Measurements from ENCODE around the gene JAGN1. TPM values are rescaled to one million over a fixed set of nuclear protein-coding genes. Genes with fewer than 3 reads are reported as not detected.

The JAGN1 gene
- total and polyA plus RNA-seq, 9 of the 15 experiments (the other 6 are each of a cell fraction or from before 2014, with no cell fraction given) = 31.6 to 77.8 (median 40.3) TPM

GRCh38 chr3:9930804-9931418 is 40.5 kb downstream of the JAGN1 start (continued):
- TF ChIP-seq ATF4 (CRISPR knock-in tag; IDR thresholded peaks at IDR 0.05) = no peak
- TF ChIP-seq CTCF (IDR thresholded peaks at IDR 0.05 in 2 of 3, conservative IDR thresholded peaks at IDR 0.05 in 1 of 3; ENCODE audit: insufficient read depth in 2 of 3, low read depth in 1 of 3, low read length in 3 of 3) = peak; percentile 12 to 54 (median 44); a peak in 4 of 6 replicates
- no peak for TF ChIP-seq RUNX1 (IDR thresholded peaks at IDR 0.05; ENCODE audit: low read depth)
- TF ChIP-seq PCBP1 (IDR thresholded peaks at IDR 0.05; ENCODE audit: low read depth, low read length, poor library complexity, severe bottlenecking) = no peak
- peak; percentile 81 for TF ChIP-seq TRIM28 (IDR thresholded peaks at IDR 0.05)
- peak; percentile 28; the same call in 1 of the 2 replicates for TF ChIP-seq E2F4 (CRISPR knock-in tag; IDR thresholded peaks at IDR 0.05; ENCODE audit: low read depth)
- TF ChIP-seq NBN (IDR thresholded peaks at IDR 0.05; ENCODE audit: low read depth) = no peak
- no peak for TF ChIP-seq CHD1 (IDR thresholded peaks at IDR 0.05; ENCODE audit: low read length)
- peak in 1 of 2 experiments; percentile 40; a peak in 1 of 4 replicates for TF ChIP-seq RAD21 (CRISPR knock-in tag; conservative IDR thresholded peaks at IDR 0.05 in 1 of 2, IDR thresholded peaks at IDR 0.05 in 1 of 2)
- no peak for TF ChIP-seq ZNF12 (CRISPR knock-in tag; IDR thresholded peaks at IDR 0.05)
- no peak for TF ChIP-seq RBM39 (optimal IDR thresholded peaks at IDR 0.05; ENCODE audit: low read depth, low read length)
- no peak for TF ChIP-seq HEY1 (CRISPR knock-in tag; IDR thresholded peaks at IDR 0.05; ENCODE audit: borderline replicate concordance)
- peak; percentile 13; the same call in 1 of the 2 replicates for TF ChIP-seq REST (IDR thresholded peaks at IDR 0.05; ENCODE audit: borderline replicate concordance)
- TF ChIP-seq REST (CRISPR knock-in tag; IDR thresholded peaks at IDR 0.05; ENCODE audit: low read depth) = no peak

All from K562 (cell line).